Colonic mucosa (tissue), 4 donors: Measurements from ENCODE around the gene PPP1R12B. TPM values are rescaled to one million over a fixed set of nuclear protein-coding genes. Genes with fewer than 3 reads are reported as not detected.
A peak's percentile ranks its signal among the peaks of the same experiment; 100 is the strongest.
"Not testable (repeated sequence)": the region's sequence is repeated elsewhere in the genome, so short reads cannot be mapped to it uniquely, and the experiment has no call there.

Source experiments
- DNase-seq: peaks from one replicate; pipeline ENCODE4 v3.0.0-alpha.2; 2020
- H3K27ac ChIP-seq: fragments of 200-600 bp; one replicate; pipeline ENCODE4 v1.8.0; 2021
- H3K27me3 ChIP-seq: fragments of 200-600 bp; one replicate; pipeline ENCODE4 v1.8.0; 2021
- H3K36me3 ChIP-seq: fragments of 200-600 bp; one replicate; pipeline ENCODE4 v1.8.0; 2021
- H3K4me1 ChIP-seq: fragments of 200-600 bp; one replicate; pipeline ENCODE4 v1.8.0; 2021; ENCODE audit warnings: mild to moderate bottlenecking
- H3K4me3 ChIP-seq: fragments of 200-600 bp; one replicate; pipeline ENCODE4 v1.8.0; 2021
- H3K9ac ChIP-seq, 2 donors: one replicate each; pipeline ENCODE4 v1.7.0; 2013; ENCODE audit warnings: control low read depth in 2 of 2, low read depth in 2 of 2, low read length in 2 of 2
- H3K9me3 ChIP-seq: fragments of 200-600 bp; one replicate; pipeline ENCODE4 v1.8.0; 2021
- intact Hi-C: fragments of 100-400 bp; cut with DNase I; formaldehyde crosslinking; loops from one replicate; pipeline ENCODE4 v1.14.1; 2022
- total RNA-seq, 2 donors: library from RNA; stranded (reverse); fragmentation: NEBNext Ultra II Directional in 1 of 2; extraction: Animal tissue kit (Norgen Biotek cat#: 25700) in 1 of 2; gene quantifications; one replicate each; pipeline ENCODE4 v1.2.1, GENCODE V29; 2021
- TF ChIP-seq, protein P1 (sequence below): fragments of 200-600 bp; IDR thresholded peaks from one replicate; pipeline ENCODE4 v1.8.0; 2022; ENCODE audit warnings: antibody characterized with exemption, mild to moderate bottlenecking
- donor health status: healthy.
- donor health status: DM: no; HTN: no; CAD: no.
- donor health status: DM: no; HTN: no; CAD: no.

The PPP1R12B gene
- total RNA-seq, 2 donors from 2014 or later: 41.1 to 125 TPM

DNA sequence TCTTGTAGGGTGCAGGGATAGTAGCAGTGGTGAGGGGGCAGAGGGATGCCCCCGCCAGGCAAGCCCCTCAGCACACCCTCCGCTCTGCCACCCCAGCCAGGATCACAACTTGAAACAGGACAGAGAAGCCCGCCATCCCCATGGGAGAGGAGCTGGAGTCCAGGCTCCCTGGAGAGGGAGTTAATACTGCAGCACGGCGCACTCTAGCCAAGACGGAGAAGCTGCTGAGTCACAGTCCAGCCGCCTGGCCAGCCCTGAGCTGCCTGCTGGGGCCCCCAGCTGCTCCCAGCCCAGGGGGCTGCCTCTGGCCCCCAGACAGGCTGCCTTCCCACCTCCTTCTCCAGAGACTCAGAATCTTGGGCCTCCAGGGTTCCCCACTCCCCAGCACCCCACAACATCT lies 274.6 kb downstream of the PPP1R12B start:
- Histone ChIP-seq H3K9ac (no peak overlapping the region), H3K36me3 (no peaks in the 10 kb centered on the region), H3K4me3 (no peak overlapping the region), H3K4me1 (no peaks in the 10 kb centered on the region), H3K27ac (no peak overlapping the region), H3K9me3 (no peaks in the 10 kb centered on the region), H3K27me3 (no peaks in the 10 kb centered on the region)
- intact Hi-C loops: no loop called here
- TF ChIP-seq, protein P1, sequence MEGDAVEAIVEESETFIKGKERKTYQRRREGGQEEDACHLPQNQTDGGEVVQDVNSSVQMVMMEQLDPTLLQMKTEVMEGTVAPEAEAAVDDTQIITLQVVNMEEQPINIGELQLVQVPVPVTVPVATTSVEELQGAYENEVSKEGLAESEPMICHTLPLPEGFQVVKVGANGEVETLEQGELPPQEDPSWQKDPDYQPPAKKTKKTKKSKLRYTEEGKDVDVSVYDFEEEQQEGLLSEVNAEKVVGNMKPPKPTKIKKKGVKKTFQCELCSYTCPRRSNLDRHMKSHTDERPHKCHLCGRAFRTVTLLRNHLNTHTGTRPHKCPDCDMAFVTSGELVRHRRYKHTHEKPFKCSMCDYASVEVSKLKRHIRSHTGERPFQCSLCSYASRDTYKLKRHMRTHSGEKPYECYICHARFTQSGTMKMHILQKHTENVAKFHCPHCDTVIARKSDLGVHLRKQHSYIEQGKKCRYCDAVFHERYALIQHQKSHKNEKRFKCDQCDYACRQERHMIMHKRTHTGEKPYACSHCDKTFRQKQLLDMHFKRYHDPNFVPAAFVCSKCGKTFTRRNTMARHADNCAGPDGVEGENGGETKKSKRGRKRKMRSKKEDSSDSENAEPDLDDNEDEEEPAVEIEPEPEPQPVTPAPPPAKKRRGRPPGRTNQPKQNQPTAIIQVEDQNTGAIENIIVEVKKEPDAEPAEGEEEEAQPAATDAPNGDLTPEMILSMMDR: no peak
- no peak for DNase-seq

DNA sequence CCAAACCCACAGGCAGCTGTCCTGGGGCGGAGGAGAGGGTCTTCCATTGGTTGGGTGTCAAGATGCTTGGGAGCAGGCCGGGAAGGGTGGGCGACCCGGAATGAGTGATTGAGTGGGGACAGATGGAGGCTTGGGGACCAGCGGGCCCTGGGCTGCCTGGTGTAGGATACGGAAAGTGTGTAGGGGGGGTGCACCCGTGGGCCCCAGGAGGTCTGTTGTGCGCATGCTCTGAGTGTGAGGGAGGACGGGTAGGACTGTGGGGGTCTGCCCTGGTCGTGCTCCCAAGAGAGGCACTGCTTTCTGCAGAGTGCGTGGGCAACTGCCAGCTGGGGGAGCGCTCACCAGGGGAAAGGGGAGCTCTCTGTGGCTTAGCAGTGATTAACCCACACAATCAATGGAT lies 275.0 kb downstream of the PPP1R12B start:
- DNase-seq, H3K27me3 ChIP-seq, H3K4me1 ChIP-seq, H3K9me3 ChIP-seq, intact Hi-C loops, H3K27ac ChIP-seq, H3K4me3 ChIP-seq, H3K36me3 ChIP-seq, H3K9ac ChIP-seq: not testable (repeated sequence)

DNA sequence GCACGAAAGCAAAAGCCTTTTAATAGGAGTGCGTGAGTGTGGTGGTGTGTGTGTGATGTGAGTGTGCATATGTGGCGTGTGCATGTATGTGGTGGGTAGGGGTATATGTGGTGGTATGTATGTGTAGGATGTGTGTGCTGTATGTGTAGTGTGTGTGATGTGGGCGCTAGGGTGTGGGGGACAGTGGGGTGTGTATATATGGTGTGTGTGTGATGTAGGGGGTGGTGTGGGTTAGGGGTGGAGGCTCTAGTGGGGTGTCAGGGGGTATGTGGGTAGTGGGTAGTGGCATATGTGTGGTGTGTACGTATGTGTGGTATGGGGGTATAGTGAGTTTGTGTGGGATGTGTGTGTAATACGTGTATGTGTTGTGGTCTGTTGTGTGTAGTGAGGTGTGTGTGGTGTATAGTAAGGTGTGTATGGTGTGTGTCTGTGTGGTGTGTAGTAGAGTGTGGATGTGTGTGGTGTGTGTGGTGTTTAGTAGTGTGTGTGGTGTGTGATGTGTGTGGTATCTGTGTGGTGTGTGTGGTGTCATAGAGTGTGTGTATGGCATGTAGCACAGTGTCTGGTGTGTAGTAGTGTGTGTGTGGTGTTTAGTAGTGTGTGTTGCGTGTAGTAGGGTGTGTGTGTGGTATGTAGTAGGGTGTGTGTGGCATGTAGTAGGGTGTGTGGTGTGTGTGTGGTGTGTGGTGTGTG lies 275.7 kb downstream of the PPP1R12B start:
- TF ChIP-seq, protein P1: no peak
- DNase-seq: no peak
- Histone ChIP-seq H3K27me3 (no peaks in the 10 kb centered on the region), H3K4me1 (no peaks in the 10 kb centered on the region), H3K27ac (no peak overlapping the region), H3K9me3 (no peaks in the 10 kb centered on the region), H3K9ac (no peak overlapping the region), H3K4me3 (no peak overlapping the region), H3K36me3 (no peaks in the 10 kb centered on the region)
- intact Hi-C loops: no loop called here

DNA sequence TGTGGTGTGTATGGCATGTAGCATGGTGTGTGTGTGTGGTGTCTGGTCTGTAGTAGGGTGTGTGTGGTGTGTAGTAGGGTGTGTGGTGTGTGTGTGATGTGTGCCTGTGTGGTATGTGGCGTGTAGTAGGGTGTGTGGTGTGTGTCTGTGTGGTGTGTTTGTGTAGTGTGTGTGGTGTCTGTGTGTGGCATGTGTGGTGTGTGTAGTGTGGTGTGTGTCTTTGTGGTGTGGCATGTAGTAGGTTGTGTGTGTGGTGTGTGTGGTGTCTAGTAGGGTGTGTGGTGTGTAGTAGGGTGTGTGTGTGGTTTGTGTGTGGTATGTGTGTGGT lies 276.2 kb downstream of the PPP1R12B start:
- Histone ChIP-seq H3K27ac (no peak overlapping the region), H3K9me3 (no peaks in the 10 kb centered on the region), H3K27me3 (no peaks in the 10 kb centered on the region), H3K9ac (no peak overlapping the region), H3K4me3 (no peak overlapping the region), H3K36me3 (no peaks in the 10 kb centered on the region), H3K4me1 (no peaks in the 10 kb centered on the region)
- TF ChIP-seq, protein P1: no peak
- intact Hi-C loops: no loop called here
- DNase-seq: no peak

DNA sequence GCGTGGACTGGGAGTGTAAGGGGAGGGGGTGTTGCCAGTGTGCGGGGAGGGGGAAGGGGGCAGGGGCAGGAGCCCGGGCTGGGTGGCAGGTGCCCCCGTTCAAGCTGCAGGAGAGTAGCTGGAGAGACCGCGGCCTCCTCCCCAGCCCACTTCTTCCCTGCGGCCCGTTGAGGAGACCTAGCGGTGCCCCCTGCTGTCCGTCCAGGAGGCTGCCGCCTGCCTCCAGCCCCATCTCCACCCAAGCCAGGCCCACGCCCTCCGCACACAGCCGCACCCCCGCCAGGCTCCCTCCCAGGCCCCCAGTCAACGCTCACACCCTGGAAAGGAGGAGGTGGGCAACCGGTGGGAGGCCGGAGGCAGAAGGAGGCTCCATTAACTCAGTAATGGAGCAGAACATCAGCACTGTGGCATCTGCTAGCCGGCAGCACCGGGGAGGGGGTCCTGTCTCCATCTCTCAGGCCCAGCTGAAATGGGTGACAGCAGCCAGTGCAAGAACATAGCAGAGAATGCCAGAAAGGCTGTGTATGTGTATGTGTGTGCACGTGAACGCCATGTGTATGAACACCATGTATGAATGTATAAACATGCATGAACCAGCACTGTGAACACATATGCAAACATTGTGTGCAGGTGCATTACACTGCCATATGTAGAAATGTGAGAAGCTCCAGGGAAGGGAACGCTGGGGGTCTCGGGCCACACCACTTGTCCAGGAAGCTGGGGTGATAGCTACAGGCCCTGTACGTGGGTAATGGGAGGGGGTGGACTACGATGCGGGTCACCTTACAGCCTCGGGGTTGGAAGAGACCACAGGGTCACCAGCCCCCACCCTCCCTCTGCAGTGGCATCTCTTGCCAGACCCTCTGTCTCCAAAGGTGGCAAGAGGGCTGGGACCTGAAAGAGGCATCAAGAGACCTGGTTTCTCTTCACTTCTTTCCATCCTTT lies 277.2 kb downstream of the PPP1R12B start:
- Histone ChIP-seq H3K9ac (no peak overlapping the region), H3K27ac (no peak overlapping the region), H3K9me3 (no peaks in the 10 kb centered on the region), H3K4me1 (no peaks in the 10 kb centered on the region), H3K27me3 (no peaks in the 10 kb centered on the region), H3K4me3 (no peak overlapping the region), H3K36me3 (no peaks in the 10 kb centered on the region)
- TF ChIP-seq, protein P1: peak; percentile 56
- intact Hi-C loops: no loop called here
- DNase-seq: peak; percentile 73

DNA sequence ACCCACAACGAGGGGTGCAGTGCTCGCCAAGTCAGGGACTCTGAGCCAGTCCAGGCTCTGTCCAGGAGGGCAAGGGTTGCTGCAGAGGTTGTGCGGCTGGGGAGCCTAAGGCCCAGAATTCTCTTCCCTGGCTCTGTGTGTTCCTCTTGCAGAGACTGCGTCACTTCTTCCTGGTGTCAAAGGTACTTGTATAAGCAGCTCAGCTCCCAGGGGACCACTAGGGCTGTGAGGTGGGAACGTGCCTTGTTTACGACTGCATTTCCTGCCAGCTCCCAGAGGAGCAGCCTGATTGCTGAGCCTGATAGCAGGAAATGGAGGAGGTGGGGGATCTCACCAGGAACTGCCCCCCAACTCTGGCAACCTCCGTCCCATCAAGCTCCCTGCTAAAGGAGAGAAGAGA lies 278.5 kb downstream of the PPP1R12B start:
- DNase-seq, H3K27ac ChIP-seq, H3K27me3 ChIP-seq, H3K9me3 ChIP-seq, H3K4me1 ChIP-seq, H3K36me3 ChIP-seq, H3K9ac ChIP-seq, H3K4me3 ChIP-seq, intact Hi-C loops: not testable (repeated sequence)
